Mesendoderm (in vitro differentiated cells): ENCODE results near the gene CNIH3.

ENCODE experiments used
- DNase-seq: peaks from one replicate; pipeline ENCODE4 v3.0.0; 2013
- H2AK5ac ChIP-seq: 2 replicates; pipeline ENCODE4 v1.6.1; 2013; ENCODE audit warnings: low read length, inconsistent platforms
- H2BK120ac ChIP-seq: 2 replicates; pipeline ENCODE4 v1.6.1; 2013; ENCODE audit warnings: low read depth, mild to moderate bottlenecking, low read length, moderate library complexity, mixed read lengths
- H2BK15ac ChIP-seq: replicated peaks from 2 replicates; pipeline ENCODE4 v1.6.1; 2013; ENCODE audit warnings: low read depth, mild to moderate bottlenecking, moderate library complexity
- H2BK5ac ChIP-seq: 2 replicates; pipeline ENCODE4 v1.6.1; 2013; ENCODE audit warnings: low read length, inconsistent platforms
- H3K18ac ChIP-seq: 2 replicates; pipeline ENCODE4 v1.6.1; 2013; ENCODE audit warnings: mild to moderate bottlenecking, low read length, mixed read lengths
- H3K23ac ChIP-seq: one replicate; pipeline ENCODE4 v1.6.1; 2013; ENCODE audit warnings: low read length
- H3K27ac ChIP-seq: 2 replicates; pipeline ENCODE4 v1.5.1; 2013; ENCODE audit warnings: low read depth, mild to moderate bottlenecking, inconsistent platforms, low read length, moderate library complexity
- H3K27me3 ChIP-seq: 2 replicates; pipeline ENCODE4 v1.6.1; 2013; ENCODE audit warnings: low read length, control low read depth, mild to moderate bottlenecking, inconsistent platforms; ENCODE audit not compliant: insufficient read depth, poor library complexity
- H3K36me3 ChIP-seq: 2 replicates; pipeline ENCODE4 v1.6.1; 2013; ENCODE audit warnings: low read length, inconsistent platforms; ENCODE audit not compliant: control insufficient read depth, insufficient read depth
- H3K4ac ChIP-seq: one replicate; pipeline ENCODE4 v1.6.1; 2013; ENCODE audit warnings: low read depth, mild to moderate bottlenecking, low read length, moderate library complexity
- H3K4me1 ChIP-seq: 2 replicates; pipeline ENCODE4 v1.6.1; 2013; ENCODE audit warnings: low read depth, low read length, inconsistent platforms; ENCODE audit not compliant: control insufficient read depth
- H3K4me2 ChIP-seq: 2 replicates; pipeline ENCODE4 v1.6.1; 2013; ENCODE audit warnings: low read length
- H3K4me3 ChIP-seq: 2 replicates; pipeline ENCODE4 v1.5.1; 2013; ENCODE audit warnings: mild to moderate bottlenecking, low read length
- H3K56ac ChIP-seq: one replicate; pipeline ENCODE4 v1.6.1; 2013; ENCODE audit warnings: low read length
- H3K79me1 ChIP-seq: 2 replicates; pipeline ENCODE4 v1.6.1; 2013; ENCODE audit warnings: low read length, inconsistent platforms
- H3K79me2 ChIP-seq: 2 replicates; pipeline ENCODE4 v1.6.1; 2013; ENCODE audit warnings: mild to moderate bottlenecking, low read length; ENCODE audit not compliant: control insufficient read depth, insufficient read depth
- H3K9ac ChIP-seq: 2 replicates; pipeline ENCODE4 v1.6.1; 2013; ENCODE audit warnings: low read length, inconsistent platforms
- H4K5ac ChIP-seq: one replicate; pipeline ENCODE4 v1.6.1; 2013; ENCODE audit warnings: low read length
- H4K8ac ChIP-seq: one replicate; pipeline ENCODE4 v1.6.1; 2013; ENCODE audit warnings: low read depth, mild to moderate bottlenecking, control low read depth, low read length, moderate library complexity
- WGBS: extraction: QIAGEN DNeasy Blood & Tissue Kit; methylation state at CpG from one replicate; pipeline ENCODE4 v1.1.7; 2013; ENCODE audit warnings: low lambda C conversion rate, missing lambda C conversion rate; ENCODE audit not compliant: insufficient coverage; ENCODE audit errors: extremely low coverage; 5-methylcytosine and 5-hydroxymethylcytosine counted together

Gene CNIH3

GRCh38 chr1:224730965-224731364 is 114.8 kb downstream of the CNIH3 start:
- Histone ChIP-seq H3K4me2 (no peak overlapping the region), H4K8ac (no peak overlapping the region), H4K5ac (no peak overlapping the region), H2AK5ac (no peak overlapping the region), H2BK5ac (no peak overlapping the region), H2BK120ac (no peak overlapping the region), H3K23ac (no peak overlapping the region), H3K79me1 (no peaks in the 10 kb centered on the region), H3K9ac (no peak overlapping the region), H3K27ac (no peak overlapping the region), H3K18ac (no peak overlapping the region), H3K4me3 (no peak overlapping the region), H3K4ac (no peak overlapping the region), H3K79me2 (no peaks in the 10 kb centered on the region), H3K56ac (no peak overlapping the region), H3K4me1 (no peaks in the 10 kb centered on the region), H3K27me3 (no peaks in the 10 kb centered on the region), H2BK15ac (no peak overlapping the region), H3K36me3 (no peaks in the 10 kb centered on the region)
- no peak for DNase-seq

- Histone ChIP-seq H3K79me1 (no peaks in the 10 kb centered on the region), H3K27me3 (no peaks in the 10 kb centered on the region), H2BK15ac (no peak overlapping the region), H4K5ac (no peak overlapping the region), H3K4ac (no peak overlapping the region), H4K8ac (no peak overlapping the region), H3K23ac (no peak overlapping the region), H2BK120ac (no peak overlapping the region), H3K4me1 (peaks cover 3% of the 10 kb centered on the region), H3K4me3 (no peak overlapping the region), H3K36me3 (no peaks in the 10 kb centered on the region), H3K9ac (no peak overlapping the region), H3K79me2 (no peaks in the 10 kb centered on the region), H3K18ac (no peak overlapping the region), H3K56ac (no peak overlapping the region), H2AK5ac (no peak overlapping the region), H3K27ac (no peak overlapping the region), H3K4me2 (no peak overlapping the region), H2BK5ac (no peak overlapping the region)
- no CpG with 5 or more reads among the region's 3 CpGs for WGBS
- DNase-seq = no peak
These were observed 115.5 kb downstream of the CNIH3 start for GRCh38 chr1:224731633-224732032.

GRCh38 chr1:224732377-224733026 is 116.4 kb downstream of the CNIH3 start:
- no peak overlapping the region for H2AK5ac ChIP-seq
- no peak overlapping the region for H3K9ac ChIP-seq
- H3K36me3 ChIP-seq = no peaks in the 10 kb centered on the region
- no peak overlapping the region for H3K56ac ChIP-seq
- H3K18ac ChIP-seq = no peak overlapping the region
- H2BK120ac ChIP-seq = no peak overlapping the region
- no peak overlapping the region for H3K4ac ChIP-seq
- no peak for DNase-seq
- H3K27me3 ChIP-seq = no peaks in the 10 kb centered on the region
- no CpG with 5 or more reads among the region's 9 CpGs for WGBS
- H3K4me1 ChIP-seq = peaks cover 6% of the 10 kb centered on the region
- no peak overlapping the region for H2BK5ac ChIP-seq
- H2BK15ac ChIP-seq = no peak overlapping the region
- no peak overlapping the region for H4K5ac ChIP-seq
- H4K8ac ChIP-seq = no peak overlapping the region
- no peak overlapping the region for H3K4me2 ChIP-seq
- H3K27ac ChIP-seq = no peak overlapping the region
- no peaks in the 10 kb centered on the region for H3K79me1 ChIP-seq
- no peak overlapping the region for H3K23ac ChIP-seq
- no peak overlapping the region for H3K4me3 ChIP-seq
- H3K79me2 ChIP-seq = no peaks in the 10 kb centered on the region

GRCh38 chr1:224733027-224733911 is 117.2 kb downstream of the CNIH3 start:
- Histone ChIP-seq H3K4me3 (no peak overlapping the region), H3K4me1 (peaks cover 6% of the 10 kb centered on the region), H4K5ac (no peak overlapping the region), H3K27ac (no peak overlapping the region), H3K36me3 (no peaks in the 10 kb centered on the region), H2BK120ac (no peak overlapping the region), H3K56ac (no peak overlapping the region), H3K23ac (peak overlapping the region; percentile 68), H3K18ac (no peak overlapping the region), H3K9ac (no peak overlapping the region), H3K27me3 (no peaks in the 10 kb centered on the region), H2AK5ac (no peak overlapping the region), H4K8ac (no peak overlapping the region), H3K4ac (no peak overlapping the region), H3K79me1 (no peaks in the 10 kb centered on the region), H3K79me2 (no peaks in the 10 kb centered on the region), H2BK15ac (no peak overlapping the region), H3K4me2 (no peak overlapping the region), H2BK5ac (no peak overlapping the region)
- WGBS = no CpG with 5 or more reads among the region's 12 CpGs
- peak; percentile 56 for DNase-seq

GRCh38 chr1:224734261-224734935 is 118.3 kb downstream of the CNIH3 start:
- peaks cover 6% of the 10 kb centered on the region for H3K4me1 ChIP-seq
- no CpG with 5 or more reads among the region's 13 CpGs for WGBS

More at GRCh38 chr1:224734261-224734935, 118.3 kb downstream of the CNIH3 start:
- no peak overlapping the region for H3K4me3 ChIP-seq
- no peak overlapping the region for H3K4me2 ChIP-seq
- no peak overlapping the region for H3K23ac ChIP-seq
- no peaks in the 10 kb centered on the region for H3K79me2 ChIP-seq
- no peaks in the 10 kb centered on the region for H3K79me1 ChIP-seq
- peak; percentile 76 for DNase-seq
- H3K4ac ChIP-seq = no peak overlapping the region
- no peak overlapping the region for H4K8ac ChIP-seq
- H3K27ac ChIP-seq = no peak overlapping the region
- no peak overlapping the region for H2BK120ac ChIP-seq
- no peak overlapping the region for H4K5ac ChIP-seq
- H3K56ac ChIP-seq = no peak overlapping the region
- H3K27me3 ChIP-seq = no peaks in the 10 kb centered on the region
- no peak overlapping the region for H2AK5ac ChIP-seq
- no peak overlapping the region for H2BK5ac ChIP-seq
- H3K36me3 ChIP-seq = no peaks in the 10 kb centered on the region
- H3K18ac ChIP-seq = no peak overlapping the region
- no peak overlapping the region for H3K9ac ChIP-seq
- H2BK15ac ChIP-seq = no peak overlapping the region
